Vagina (tissue), 2 donors: ENCODE data around the gene INPP4B.

Experiments
- CTCF ChIP-seq, 3 experiments: fragments of 450-650 bp in 2 of 3; fragments of 200-600 bp in 1 of 3; sonication (generic) in 1 of 3; IDR thresholded peaks; one replicate each; pipeline ENCODE4 v1.5.1; 2017 to 2019; ENCODE audit warnings: antibody characterized with exemption in 3 of 3, mild to moderate bottlenecking in 2 of 3, moderate library complexity in 2 of 3
- POLR2A ChIP-seq, 2 donors: fragments of 450-650 bp; IDR thresholded peaks; one replicate each; pipeline ENCODE4 v1.6.1; 2017; ENCODE audit warnings: antibody characterized with exemption in 2 of 2, mild to moderate bottlenecking in 2 of 2, moderate library complexity in 2 of 2

GRCh38 chr4:142265536-142265935, 580.6 kb downstream of the INPP4B start:
- TF ChIP-seq CTCF (IDR thresholded peaks at IDR 0.05) (no peak), POLR2A (IDR thresholded peaks at IDR 0.05) (no peak)
